Trophoblast cell (in vitro differentiated cells and primary cell): ENCODE data around the gene FEM1B.

Source experiments
- DNase-seq, 2 donors: peaks; one replicate each; pipeline ENCODE4 v3.0.0-alpha.2; 2016
- H2AFZ ChIP-seq: 2 replicates; pipeline ENCODE4 v1.6.1; 2013; ENCODE audit warnings: low read length, moderate library complexity, mild to moderate bottlenecking; ENCODE audit not compliant: insufficient read depth, poor library complexity
- H2AK5ac ChIP-seq: 2 replicates; pipeline ENCODE4 v1.6.1; 2013; ENCODE audit warnings: mild to moderate bottlenecking, low read length
- H2BK120ac ChIP-seq: 2 replicates; pipeline ENCODE4 v1.6.1; 2013; ENCODE audit warnings: low read length, mild to moderate bottlenecking, moderate library complexity; ENCODE audit not compliant: insufficient read depth, poor library complexity
- H2BK12ac ChIP-seq: 2 replicates; pipeline ENCODE4 v1.6.1; 2013; ENCODE audit warnings: mild to moderate bottlenecking, low read length, moderate library complexity
- H2BK5ac ChIP-seq: 2 replicates; pipeline ENCODE4 v1.6.1; 2013; ENCODE audit warnings: low read length, low read depth, moderate library complexity, mild to moderate bottlenecking; ENCODE audit not compliant: poor library complexity
- H3K14ac ChIP-seq: 2 replicates; pipeline ENCODE4 v1.6.1; 2013; ENCODE audit warnings: mild to moderate bottlenecking, low read length
- H3K18ac ChIP-seq: 2 replicates; pipeline ENCODE4 v1.6.1; 2013; ENCODE audit warnings: mild to moderate bottlenecking, low read length
- H3K23ac ChIP-seq: 2 replicates; pipeline ENCODE4 v1.6.1; 2013; ENCODE audit warnings: low read length
- H3K27ac ChIP-seq: 2 replicates; pipeline ENCODE4 v1.5.1; 2013; ENCODE audit warnings: low read depth, mild to moderate bottlenecking, inconsistent platforms, low read length, moderate library complexity
- H3K27me3 ChIP-seq: 2 replicates; pipeline ENCODE4 v1.6.1; 2013; ENCODE audit warnings: inconsistent platforms, mild to moderate bottlenecking, low read length, moderate library complexity; ENCODE audit not compliant: insufficient read depth
- H3K36me3 ChIP-seq, 2 experiments: 1 replicate in 1 of 2; 2 replicates in 1 of 2; pipeline ENCODE4 v1.6.1; 2013; ENCODE audit warnings: low read length in 2 of 2, mild to moderate bottlenecking in 2 of 2, moderate library complexity in 1 of 2; ENCODE audit not compliant: insufficient read depth in 2 of 2, control insufficient read depth in 1 of 2
- H3K4ac ChIP-seq: 2 replicates; pipeline ENCODE4 v1.6.1; 2013; ENCODE audit warnings: low read depth, mild to moderate bottlenecking, low read length, moderate library complexity
- H3K4me1 ChIP-seq, 2 experiments: 1 replicate in 1 of 2; 2 replicates in 1 of 2; pipeline ENCODE4 v1.6.1; 2013; ENCODE audit warnings: low read length in 2 of 2, mild to moderate bottlenecking in 2 of 2, moderate library complexity in 1 of 2; ENCODE audit not compliant: insufficient read depth in 2 of 2, control insufficient read depth in 1 of 2
- H3K4me2 ChIP-seq: 2 replicates; pipeline ENCODE4 v1.6.1; 2013; ENCODE audit warnings: inconsistent platforms, mild to moderate bottlenecking, low read length, moderate library complexity
- H3K4me3 ChIP-seq: 2 replicates; pipeline ENCODE4 v1.5.1; 2013; ENCODE audit warnings: mild to moderate bottlenecking, low read depth, low read length, inconsistent platforms
- H3K79me1 ChIP-seq: one replicate; pipeline ENCODE4 v1.6.1; 2013; ENCODE audit warnings: low read length
- H3K79me2 ChIP-seq: 2 replicates; pipeline ENCODE4 v1.6.1; 2013; ENCODE audit warnings: low read length, mild to moderate bottlenecking; ENCODE audit not compliant: control insufficient read depth, insufficient read depth, poor library complexity
- H3K9ac ChIP-seq: 2 replicates; pipeline ENCODE4 v1.6.1; 2013; ENCODE audit warnings: mild to moderate bottlenecking, low read length
- H3K9me3 ChIP-seq: 2 replicates; pipeline ENCODE4 v1.6.1; 2013; ENCODE audit warnings: low read depth, mild to moderate bottlenecking, control low read depth, inconsistent platforms, low read length; ENCODE audit not compliant: insufficient read depth
- H4K12ac ChIP-seq: 2 replicates; pipeline ENCODE4 v1.6.1; 2013; ENCODE audit warnings: low read depth, mild to moderate bottlenecking, low read length, moderate library complexity
- H4K8ac ChIP-seq: 2 replicates; pipeline ENCODE4 v1.6.1; 2013; ENCODE audit warnings: low read depth, mild to moderate bottlenecking, low read length, moderate library complexity
- H4K91ac ChIP-seq: one replicate; pipeline ENCODE4 v1.6.1; 2013; ENCODE audit warnings: low read depth, mild to moderate bottlenecking, low read length, moderate library complexity
- WGBS: extraction: QIAGEN DNeasy Blood & Tissue Kit; methylation state at CpG from one replicate; pipeline ENCODE4 v1.1.7; 2013; ENCODE audit warnings: missing lambda C conversion rate; ENCODE audit not compliant: insufficient read length, insufficient coverage; ENCODE audit errors: extremely low coverage; 5-methylcytosine and 5-hydroxymethylcytosine counted together

FEM1B gene

DNA sequence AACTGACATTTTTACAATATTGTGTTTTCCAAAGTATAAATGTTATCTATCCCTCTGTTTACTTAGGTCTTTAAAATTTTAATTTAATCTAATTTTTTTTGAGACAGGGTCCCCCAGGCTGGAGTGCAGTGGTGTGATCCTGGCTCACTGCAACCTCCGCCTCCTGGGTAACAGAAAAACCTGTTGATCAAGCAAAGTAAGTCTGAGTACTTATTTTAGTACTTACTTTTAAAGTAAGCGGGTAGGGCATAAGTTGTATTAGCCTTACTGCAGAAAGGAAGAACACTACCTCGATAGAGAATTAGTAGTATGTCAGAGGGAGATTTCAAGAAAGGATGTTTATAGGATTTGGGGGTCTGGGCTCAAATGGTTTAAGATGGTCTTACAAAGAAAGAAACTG, 11.9 kb upstream of the FEM1B start:
- Histone ChIP-seq H2BK120ac (no peak overlapping the region), H3K9ac (no peak overlapping the region)
- WGBS: no CpG with 5 or more reads among the region's 3 CpGs

DNA sequence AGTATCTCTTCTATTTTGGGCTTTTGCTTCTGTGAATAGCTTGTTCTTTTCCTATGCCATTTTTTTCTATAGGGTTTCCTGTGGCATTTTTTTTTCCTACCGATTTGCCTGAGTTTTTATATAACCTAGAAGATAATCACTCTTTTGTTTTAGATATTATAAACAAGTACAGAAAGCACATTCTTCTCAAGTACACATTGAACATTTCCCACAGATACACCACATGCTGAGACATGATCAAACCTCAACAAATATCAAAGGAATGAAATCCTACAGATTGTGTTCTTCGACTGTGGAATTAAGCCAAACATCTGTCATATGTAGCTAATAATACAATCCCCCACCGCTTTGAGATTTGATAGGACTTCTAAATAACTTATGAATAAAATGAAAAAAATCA, 9.1 kb upstream of the FEM1B start:
- H3K4me3 ChIP-seq: no peak overlapping the region
- no peak for DNase-seq
- H3K23ac ChIP-seq: no peak overlapping the region
- no peak overlapping the region for H3K14ac ChIP-seq
- no peak overlapping the region for H3K9ac ChIP-seq
- H2AK5ac ChIP-seq: no peak overlapping the region
- H3K27ac ChIP-seq: no peak overlapping the region
- H3K27me3 ChIP-seq: no peaks in the 10 kb centered on the region
- H3K4ac ChIP-seq: no peak overlapping the region
- no peak overlapping the region for H4K91ac ChIP-seq
- H3K9me3 ChIP-seq: no peaks in the 10 kb centered on the region
- H4K8ac ChIP-seq: no peak overlapping the region
- H3K79me2 ChIP-seq: no peaks in the 10 kb centered on the region
- H4K12ac ChIP-seq: no peak overlapping the region
- H3K36me3 ChIP-seq: no peaks in the 10 kb centered on the region
- H2BK120ac ChIP-seq: no peak overlapping the region
- no peak overlapping the region for H2AFZ ChIP-seq
- H2BK5ac ChIP-seq: no peak overlapping the region
- H2BK12ac ChIP-seq: no peak overlapping the region
- WGBS: no CpG with 5 or more reads among the region's 3 CpGs
- no peak overlapping the region for H3K18ac ChIP-seq
- H3K4me2 ChIP-seq: no peak overlapping the region
- H3K4me1 ChIP-seq: peaks cover 9 to 11% of the 10 kb centered on the region in 2 experiments
- H3K79me1 ChIP-seq: peaks cover 9% of the 10 kb centered on the region

More for the DNA sequence above, 11.9 kb upstream of the FEM1B start:
- Histone ChIP-seq H3K14ac (no peak overlapping the region), H2BK5ac (no peak overlapping the region), H4K8ac (no peak overlapping the region), H3K36me3 (no peaks in the 10 kb centered on the region), H3K9me3 (no peaks in the 10 kb centered on the region), H3K4me2 (no peak overlapping the region), H3K4me1 (no peaks in the 10 kb centered on the region), H3K79me1 (no peaks in the 10 kb centered on the region), H3K4me3 (no peak overlapping the region), H3K27me3 (no peaks in the 10 kb centered on the region), H2AFZ (no peak overlapping the region), H2AK5ac (no peak overlapping the region), H3K4ac (no peak overlapping the region), H3K18ac (no peak overlapping the region), H2BK12ac (no peak overlapping the region), H3K23ac (no peak overlapping the region), H3K27ac (no peak overlapping the region), H3K79me2 (no peaks in the 10 kb centered on the region), H4K12ac (no peak overlapping the region), H4K91ac (no peak overlapping the region)
- DNase-seq: no peak

DNA sequence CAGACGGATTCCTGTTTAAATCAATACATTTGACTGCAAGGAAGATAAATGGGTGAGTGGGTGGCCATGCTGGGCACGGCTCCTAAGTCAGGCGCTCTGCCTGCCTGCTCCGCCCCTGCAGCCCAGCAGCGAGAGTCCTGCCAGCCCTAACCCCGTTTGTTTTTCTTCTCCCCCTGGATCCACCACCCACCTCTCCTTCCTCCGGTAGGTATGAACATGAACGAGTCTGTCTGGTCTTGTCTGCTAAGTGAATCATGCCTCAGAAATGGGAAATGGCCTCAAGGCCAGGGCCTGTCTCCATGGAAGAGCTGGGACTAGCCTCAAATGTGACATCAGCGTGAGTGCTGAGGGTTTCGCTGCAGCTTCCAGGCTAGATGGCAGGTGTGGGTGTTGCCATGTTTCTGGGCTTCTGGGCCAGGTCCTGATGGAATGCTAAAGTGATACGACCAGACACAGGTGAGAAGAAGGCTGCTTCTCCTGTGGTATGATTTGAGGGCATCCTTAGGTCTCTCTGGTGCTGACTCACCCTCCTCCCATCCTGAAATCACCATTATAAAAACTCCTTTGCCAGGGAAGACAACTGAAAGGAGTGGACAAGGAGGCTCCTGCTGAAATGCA, 5.6 kb upstream of the FEM1B start:
- peak; percentile 99 for DNase-seq
- no peak overlapping the region for H2AFZ ChIP-seq
- H2BK5ac ChIP-seq: peak overlapping the region; percentile 44
- peak overlapping the region; percentile 55 for H3K4me2 ChIP-seq
- H2AK5ac ChIP-seq: no peak overlapping the region
- no peak overlapping the region for H4K12ac ChIP-seq
- no peak overlapping the region for H3K23ac ChIP-seq
- peaks cover 9% of the 10 kb centered on the region for H3K79me1 ChIP-seq
- H3K36me3 ChIP-seq: no peaks in the 10 kb centered on the region
- H3K27me3 ChIP-seq: no peaks in the 10 kb centered on the region
- H3K27ac ChIP-seq: peak overlapping the region; percentile 70
- no CpG with 5 or more reads among the region's 11 CpGs for WGBS
- peaks cover 9 to 16% of the 10 kb centered on the region in 2 experiments for H3K4me1 ChIP-seq
- no peaks in the 10 kb centered on the region for H3K9me3 ChIP-seq
- no peaks in the 10 kb centered on the region for H3K79me2 ChIP-seq
- H3K18ac ChIP-seq: no peak overlapping the region
- no peak overlapping the region for H3K9ac ChIP-seq
- peak overlapping the region; percentile 40 for H4K91ac ChIP-seq
- no peak overlapping the region for H3K4ac ChIP-seq
- no peak overlapping the region for H3K4me3 ChIP-seq
- H3K14ac ChIP-seq: peak overlapping the region; percentile 11
- peak overlapping the region; percentile 39 for H2BK12ac ChIP-seq
- no peak overlapping the region for H4K8ac ChIP-seq
- peak overlapping the region; percentile 52 for H2BK120ac ChIP-seq

DNA sequence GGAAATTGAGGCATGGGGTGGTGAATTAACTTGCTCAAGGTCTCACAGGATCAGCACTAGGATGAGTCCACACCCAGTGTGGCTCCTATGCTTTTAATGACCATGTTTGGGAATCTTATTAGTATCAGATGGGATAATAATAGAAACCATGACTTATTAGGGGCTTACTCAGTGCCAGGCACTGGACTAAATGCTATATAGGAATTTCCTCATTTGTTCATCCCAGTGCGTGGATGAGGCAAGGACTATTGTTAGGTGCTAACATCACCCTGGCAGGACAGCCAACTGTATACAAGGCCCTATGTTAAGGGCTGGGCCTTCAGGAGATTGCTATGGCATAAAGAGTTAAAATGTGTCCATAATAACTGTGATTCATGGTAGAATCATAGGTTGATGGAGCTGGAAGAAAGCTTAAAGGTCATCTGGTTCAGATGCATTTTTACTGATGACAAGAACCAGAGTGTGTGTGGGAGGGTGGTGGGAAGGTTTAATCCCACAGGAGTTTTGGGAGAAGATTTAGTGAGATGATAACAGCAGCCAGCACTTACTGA, 4.7 kb upstream of the FEM1B start:
- Histone ChIP-seq H2BK12ac (no peak overlapping the region), H4K91ac (peak overlapping the region; percentile 40), H3K27ac (peak overlapping the region; percentile 70), H2AFZ (no peak overlapping the region), H3K79me2 (peaks cover 7% of the 10 kb centered on the region), H4K8ac (no peak overlapping the region), H3K14ac (no peak overlapping the region), H3K4me1 (peaks cover 9 to 16% of the 10 kb centered on the region in 2 experiments), H3K27me3 (no peaks in the 10 kb centered on the region), H3K36me3 (no peaks in the 10 kb centered on the region), H3K18ac (no peak overlapping the region), H3K4me3 (no peak overlapping the region), H2BK120ac (no peak overlapping the region), H2AK5ac (no peak overlapping the region), H3K4me2 (no peak overlapping the region), H2BK5ac (no peak overlapping the region), H3K23ac (no peak overlapping the region), H3K4ac (no peak overlapping the region), H3K79me1 (peaks cover 17% of the 10 kb centered on the region), H3K9ac (no peak overlapping the region), H4K12ac (no peak overlapping the region), H3K9me3 (no peaks in the 10 kb centered on the region)
- no peak for DNase-seq
- WGBS: no CpG with 5 or more reads among the region's 1 CpG
